HG03159 (cell line): ENCODE results near the gene MAGI1.

Experiments
- ATAC-seq: cut with Tn5 transposase; IDR thresholded peaks from one replicate; pipeline ENCODE4 v1.9.1; 2021; ENCODE audit warnings: mild to moderate bottlenecking, moderate library complexity; ENCODE audit not compliant: unreplicated experiment

MAGI1 gene

GRCh38 chr3:66015841-66016240 is 22.9 kb downstream of the MAGI1 start:
- no peak for ATAC-seq

- ATAC-seq = no peak
Measured at GRCh38 chr3:66014651-66015050, 24.1 kb downstream of the MAGI1 start.

GRCh38 chr3:66014056-66014455 is 24.7 kb downstream of the MAGI1 start:
- no peak for ATAC-seq

GRCh38 chr3:66012711-66013110 is 26.0 kb downstream of the MAGI1 start:
- no peak for ATAC-seq

GRCh38 chr3:66010739-66011655 is 27.7 kb downstream of the MAGI1 start:
- no peak for ATAC-seq

- no peak for ATAC-seq
Measured at GRCh38 chr3:66010348-66010738, 28.4 kb downstream of the MAGI1 start.

GRCh38 chr3:66004244-66004643 is 34.5 kb downstream of the MAGI1 start:
- no peak for ATAC-seq

- no peak for ATAC-seq
Measured at GRCh38 chr3:66001626-66002025, 37.1 kb downstream of the MAGI1 start.

- no peak for ATAC-seq
Measured at GRCh38 chr3:66000506-66000905, 38.2 kb downstream of the MAGI1 start.

GRCh38 chr3:65999606-66000005 is 39.1 kb downstream of the MAGI1 start:
- ATAC-seq = no peak

GRCh38 chr3:65996589-65996988 is 42.1 kb downstream of the MAGI1 start:
- ATAC-seq = no peak

GRCh38 chr3:65995515-65995914 is 43.2 kb downstream of the MAGI1 start:
- no peak for ATAC-seq

- ATAC-seq = no peak
Measured at GRCh38 chr3:65995030-65995429, 43.7 kb downstream of the MAGI1 start.

GRCh38 chr3:65993134-65993900 is 45.4 kb downstream of the MAGI1 start:
- ATAC-seq = no peak

- ATAC-seq = no peak
Measured at GRCh38 chr3:65992106-65992505, 46.6 kb downstream of the MAGI1 start.

GRCh38 chr3:65988411-65989180 is 50.1 kb downstream of the MAGI1 start:
- ATAC-seq = no peak

- no peak for ATAC-seq
Measured at GRCh38 chr3:65986285-65986684, 52.4 kb downstream of the MAGI1 start.

GRCh38 chr3:65984975-65985374 is 53.7 kb downstream of the MAGI1 start:
- no peak for ATAC-seq

GRCh38 chr3:65983100-65983499 is 55.6 kb downstream of the MAGI1 start:
- ATAC-seq = no peak

GRCh38 chr3:65979731-65980130 is 59.0 kb downstream of the MAGI1 start:
- ATAC-seq = no peak

GRCh38 chr3:65979162-65979561 is 59.6 kb downstream of the MAGI1 start:
- no peak for ATAC-seq
